ENCODE results near the gene IMPG2. TPM values are rescaled to one million over a fixed set of nuclear protein-coding genes. Genes with fewer than 3 reads are reported as not detected.

Gene IMPG2
- total and polyA plus RNA-seq, 4 donors, result 0.01 to 0.37 (median 0.25) TPM; not detected in 1

DNA sequence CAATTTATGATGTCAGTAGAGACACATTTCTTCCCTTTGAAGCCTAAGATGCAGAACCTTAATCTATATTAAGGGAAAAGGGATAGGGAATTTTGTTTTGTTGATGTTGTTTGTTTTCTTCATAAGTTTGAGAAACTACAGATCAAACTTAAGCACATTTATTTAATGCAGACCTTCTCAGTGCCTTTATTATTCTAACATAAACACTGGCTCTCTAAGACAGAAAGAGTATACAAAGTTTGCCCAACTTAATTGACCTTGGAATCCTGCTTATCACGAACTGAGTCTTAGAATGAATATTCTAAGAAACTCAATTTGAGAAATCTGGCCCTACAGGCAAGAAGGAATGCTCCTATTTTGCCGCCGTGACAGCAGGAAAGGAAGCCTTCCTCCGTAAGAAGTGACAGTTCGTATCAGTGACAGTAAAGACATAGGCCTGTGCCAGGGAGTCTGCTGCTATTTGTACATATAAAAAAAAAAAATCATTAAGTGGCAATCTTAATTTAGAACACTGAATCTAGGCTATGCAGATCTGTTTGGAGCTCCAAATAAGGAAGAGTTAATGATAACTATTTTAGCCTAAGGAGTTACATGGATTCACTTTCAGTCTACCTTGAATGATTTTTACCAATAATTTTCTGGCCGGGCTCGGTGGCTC lies 8.8 kb upstream of the IMPG2 start:
- peaks cover 2 to 16% (median 7%) of the 10 kb centered on the region in 4 donors for H3K36me3 ChIP-seq (ENCODE audit: control insufficient read depth in 4 of 4, insufficient read depth in 3 of 4, low read depth in 1 of 4, low read length in 3 of 4)

More for the DNA sequence above, 8.8 kb upstream of the IMPG2 start:
- no peak overlapping the region for H3K27ac ChIP-seq (ENCODE audit: low read depth in 1 of 2, low read length in 2 of 2)
- no peak for TF ChIP-seq SP1 (IDR thresholded peaks at IDR 0.05)
- no peak for TF ChIP-seq GABPA (IDR thresholded peaks at IDR 0.05 in 1 of 2, conservative IDR thresholded peaks at IDR 0.05 in 1 of 2)
- TF ChIP-seq HNF4A (conservative IDR thresholded peaks at IDR 0.05), result no peak
- TF ChIP-seq ATF3 (IDR thresholded peaks at IDR 0.05), result no peak
- no peak for TF ChIP-seq JUND (IDR thresholded peaks at IDR 0.05)
- TF ChIP-seq, protein P1, sequence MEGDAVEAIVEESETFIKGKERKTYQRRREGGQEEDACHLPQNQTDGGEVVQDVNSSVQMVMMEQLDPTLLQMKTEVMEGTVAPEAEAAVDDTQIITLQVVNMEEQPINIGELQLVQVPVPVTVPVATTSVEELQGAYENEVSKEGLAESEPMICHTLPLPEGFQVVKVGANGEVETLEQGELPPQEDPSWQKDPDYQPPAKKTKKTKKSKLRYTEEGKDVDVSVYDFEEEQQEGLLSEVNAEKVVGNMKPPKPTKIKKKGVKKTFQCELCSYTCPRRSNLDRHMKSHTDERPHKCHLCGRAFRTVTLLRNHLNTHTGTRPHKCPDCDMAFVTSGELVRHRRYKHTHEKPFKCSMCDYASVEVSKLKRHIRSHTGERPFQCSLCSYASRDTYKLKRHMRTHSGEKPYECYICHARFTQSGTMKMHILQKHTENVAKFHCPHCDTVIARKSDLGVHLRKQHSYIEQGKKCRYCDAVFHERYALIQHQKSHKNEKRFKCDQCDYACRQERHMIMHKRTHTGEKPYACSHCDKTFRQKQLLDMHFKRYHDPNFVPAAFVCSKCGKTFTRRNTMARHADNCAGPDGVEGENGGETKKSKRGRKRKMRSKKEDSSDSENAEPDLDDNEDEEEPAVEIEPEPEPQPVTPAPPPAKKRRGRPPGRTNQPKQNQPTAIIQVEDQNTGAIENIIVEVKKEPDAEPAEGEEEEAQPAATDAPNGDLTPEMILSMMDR (IDR thresholded peaks at IDR 0.05; ENCODE audit: low read depth, low read length, missing input control), result no peak
- TF ChIP-seq RAD21 (IDR thresholded peaks at IDR 0.05), result no peak
- TF ChIP-seq FOXA1 (IDR thresholded peaks at IDR 0.05), result no peak
- TF ChIP-seq REST (IDR thresholded peaks at IDR 0.05), result no peak
- TF ChIP-seq ZBTB33 (IDR thresholded peaks at IDR 0.05), result no peak
- 95% methylated on average over 7 of the region's 7 CpGs for WGBS
- H3K27me3 ChIP-seq (ENCODE audit: control insufficient read depth in 4 of 4, insufficient read depth in 4 of 4, low read length in 3 of 4), result no peaks in the 10 kb centered on the region
- H3K9me3 ChIP-seq (ENCODE audit: control insufficient read depth in 4 of 4, low read length in 3 of 4), result no peaks in the 10 kb centered on the region
- no peak overlapping the region for H3K9ac ChIP-seq (ENCODE audit: low read depth in 1 of 2, low read length in 2 of 2)
- H3K4me3 ChIP-seq (ENCODE audit: low read depth in 1 of 3, low read length in 3 of 3), result no peak overlapping the region
- H3K4me1 ChIP-seq (ENCODE audit: control insufficient read depth in 4 of 4, insufficient read depth in 4 of 4, low read length in 3 of 4), result no peaks in the 10 kb centered on the region
- no peak for DNase-seq (ENCODE audit: low spot score)

Measured in liver (tissue), 9 donors.